Colonic mucosa (tissue), 4 donors: ENCODE results near the gene SPTB. TPM values are rescaled to one million over a fixed set of nuclear protein-coding genes. Genes with fewer than 3 reads are reported as not detected.

Source experiments
- DNase-seq: peaks from one replicate; pipeline ENCODE4 v3.0.0-alpha.2; 2020
- H3K27ac ChIP-seq: fragments of 200-600 bp; one replicate; pipeline ENCODE4 v1.8.0; 2021
- H3K27me3 ChIP-seq: fragments of 200-600 bp; one replicate; pipeline ENCODE4 v1.8.0; 2021
- H3K36me3 ChIP-seq: fragments of 200-600 bp; one replicate; pipeline ENCODE4 v1.8.0; 2021
- H3K4me1 ChIP-seq: fragments of 200-600 bp; one replicate; pipeline ENCODE4 v1.8.0; 2021; ENCODE audit warnings: mild to moderate bottlenecking
- H3K4me3 ChIP-seq: fragments of 200-600 bp; one replicate; pipeline ENCODE4 v1.8.0; 2021
- H3K9ac ChIP-seq, 2 donors: one replicate each; pipeline ENCODE4 v1.7.0; 2013; ENCODE audit warnings: control low read depth in 2 of 2, low read depth in 2 of 2, low read length in 2 of 2
- H3K9me3 ChIP-seq: fragments of 200-600 bp; one replicate; pipeline ENCODE4 v1.8.0; 2021
- CTCF ChIP-seq: fragments of 200-600 bp; IDR thresholded peaks from one replicate; pipeline ENCODE4 v1.8.0; 2022; ENCODE audit warnings: antibody characterized with exemption, mild to moderate bottlenecking
- intact Hi-C: fragments of 100-400 bp; cut with DNase I; formaldehyde crosslinking; loops from one replicate; pipeline ENCODE4 v1.14.1; 2022
- total RNA-seq, 2 donors: library from RNA; stranded (reverse); fragmentation: NEBNext Ultra II Directional in 1 of 2; extraction: Animal tissue kit (Norgen Biotek cat#: 25700) in 1 of 2; gene quantifications; one replicate each; pipeline ENCODE4 v1.2.1, GENCODE V29; 2021
- donor health status: healthy.
- donor health status: DM: no; HTN: no; CAD: no.
- donor health status: DM: no; HTN: no; CAD: no.

The SPTB gene
- total RNA-seq, 2 donors from 2014 or later = 0.42 to 0.52 TPM

GRCh38 chr14:64889352-64889751 lies 9.6 kb upstream of the SPTB start:
- intact Hi-C loops = no loop called here
- no peak for DNase-seq
- Histone ChIP-seq H3K4me3 (no peak overlapping the region), H3K4me1 (no peaks in the 10 kb centered on the region), H3K36me3 (no peaks in the 10 kb centered on the region), H3K27me3 (no peaks in the 10 kb centered on the region), H3K27ac (no peak overlapping the region), H3K9me3 (no peaks in the 10 kb centered on the region), H3K9ac (no peak overlapping the region)
- no peak for TF ChIP-seq CTCF

DNA sequence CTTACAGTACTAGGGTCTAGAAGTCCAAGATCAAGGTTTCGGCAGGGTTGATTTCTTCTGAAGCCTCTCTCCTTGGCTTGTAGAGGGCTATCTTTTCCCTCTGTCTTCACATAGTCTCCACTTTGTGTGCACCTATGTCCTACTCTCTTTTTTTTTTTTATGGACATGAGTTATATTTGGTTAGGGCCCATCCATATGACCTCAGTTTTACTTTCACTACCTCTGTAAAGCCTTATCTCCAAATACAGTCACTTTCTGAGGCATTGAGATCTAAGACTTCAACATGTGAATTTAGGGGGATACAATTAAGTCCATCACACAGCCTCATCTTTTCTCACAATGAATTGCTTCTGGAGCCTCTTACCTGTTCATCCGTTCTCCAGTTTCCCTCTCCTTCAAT lies 5.9 kb upstream of the SPTB start:
- Histone ChIP-seq H3K4me3 (no peak overlapping the region), H3K4me1 (no peaks in the 10 kb centered on the region), H3K9me3 (no peaks in the 10 kb centered on the region), H3K27ac (no peak overlapping the region), H3K36me3 (no peaks in the 10 kb centered on the region), H3K27me3 (peaks cover 9% of the 10 kb centered on the region), H3K9ac (no peak overlapping the region)
- no peak for DNase-seq
- TF ChIP-seq CTCF = no peak
- intact Hi-C loops = no loop called here

GRCh38 chr14:64880221-64881121 lies 764 bp upstream of the SPTB start:
- intact Hi-C loops = no loop called here

DNA sequence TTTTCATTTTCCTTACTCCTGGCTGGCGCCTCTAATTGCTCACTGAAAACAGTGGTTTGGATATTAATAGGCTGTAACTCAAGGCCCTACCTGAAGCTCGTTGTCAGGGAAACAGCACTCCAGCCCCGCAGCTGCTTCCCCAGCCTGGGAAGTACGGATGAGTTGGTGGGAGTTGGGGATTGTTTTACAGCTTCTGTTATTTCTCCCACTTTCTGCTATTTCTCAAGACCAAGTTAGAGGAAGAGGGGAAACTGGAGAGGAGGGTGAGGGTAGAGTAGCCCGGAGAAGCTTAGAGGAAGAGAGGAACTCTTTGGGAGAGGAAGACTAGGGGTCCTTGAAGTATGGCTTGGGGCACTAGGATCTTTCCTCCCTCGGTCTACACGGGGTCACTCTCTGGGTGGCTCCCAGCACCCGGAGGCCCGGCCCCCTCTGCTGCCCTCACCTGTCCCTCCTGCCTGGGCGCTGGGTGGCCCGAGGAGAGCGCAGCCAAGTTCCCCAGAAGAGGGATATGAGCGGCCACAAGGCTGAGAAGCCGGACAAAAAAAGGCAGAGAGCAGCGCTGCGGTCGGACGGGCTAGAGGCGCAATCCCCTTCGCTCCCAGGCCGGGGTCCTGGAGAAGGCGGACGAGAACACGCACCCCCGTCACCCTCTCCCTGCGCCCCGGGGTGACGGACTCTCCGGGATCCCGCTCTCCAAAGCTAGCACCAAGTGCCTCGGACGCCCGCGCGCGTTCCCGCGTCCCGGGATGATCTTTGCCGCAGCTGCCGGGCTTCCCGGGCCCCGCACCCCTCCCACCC lies 671 bp downstream of the SPTB start:
- peak overlapping the region in 1 of 2 donors; percentile 35 for H3K9ac ChIP-seq
- H3K36me3 ChIP-seq = no peaks in the 10 kb centered on the region
- peak; percentile 20 for DNase-seq
- H3K4me3 ChIP-seq = peak overlapping the region; percentile 52
- intact Hi-C loops = no loop called here
- peaks cover 17% of the 10 kb centered on the region for H3K27me3 ChIP-seq
- TF ChIP-seq CTCF = no peak
- no peaks in the 10 kb centered on the region for H3K9me3 ChIP-seq
- no peak overlapping the region for H3K27ac ChIP-seq
- H3K4me1 ChIP-seq = no peaks in the 10 kb centered on the region

More at GRCh38 chr14:64880221-64881121, 764 bp upstream of the SPTB start:
- Histone ChIP-seq H3K4me1 (no peaks in the 10 kb centered on the region), H3K4me3 (peak overlapping the region; percentile 52), H3K9ac (peak overlapping the region in 1 of 2 donors; percentile 26), H3K27ac (no peak overlapping the region), H3K9me3 (no peaks in the 10 kb centered on the region), H3K36me3 (no peaks in the 10 kb centered on the region), H3K27me3 (peaks cover 17% of the 10 kb centered on the region)
- DNase-seq = peak; percentile 72
- no peak for TF ChIP-seq CTCF

DNA sequence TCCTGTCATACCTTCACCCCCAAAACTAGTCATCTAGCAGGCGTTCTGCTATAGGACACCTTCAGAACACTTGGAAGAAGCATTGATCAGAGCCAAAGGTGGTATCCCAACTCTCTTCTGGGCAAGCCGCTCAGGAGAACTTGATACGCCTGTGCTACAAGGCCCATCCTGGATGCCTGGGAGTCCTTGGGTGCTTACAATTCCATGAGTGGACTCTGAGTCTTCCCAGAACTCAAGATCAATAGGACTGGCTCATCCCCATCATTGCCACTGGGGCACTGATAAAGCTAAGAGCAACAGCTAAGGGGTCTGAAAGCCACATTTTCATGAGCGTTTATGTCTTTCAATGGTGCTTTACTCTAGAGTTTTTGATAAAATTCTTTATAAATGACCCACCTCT lies 1.9 kb downstream of the SPTB start:
- DNase-seq = no peak
- no peaks in the 10 kb centered on the region for H3K36me3 ChIP-seq
- no peak overlapping the region for H3K27ac ChIP-seq
- intact Hi-C loops = no loop called here
- no peaks in the 10 kb centered on the region for H3K4me1 ChIP-seq
- no peak for TF ChIP-seq CTCF
- H3K9me3 ChIP-seq = no peaks in the 10 kb centered on the region
- no peak overlapping the region for H3K9ac ChIP-seq
- H3K4me3 ChIP-seq = no peak overlapping the region
- peaks cover 17% of the 10 kb centered on the region for H3K27me3 ChIP-seq
